ENCODE data around the gene CSNK1E.

DNA sequence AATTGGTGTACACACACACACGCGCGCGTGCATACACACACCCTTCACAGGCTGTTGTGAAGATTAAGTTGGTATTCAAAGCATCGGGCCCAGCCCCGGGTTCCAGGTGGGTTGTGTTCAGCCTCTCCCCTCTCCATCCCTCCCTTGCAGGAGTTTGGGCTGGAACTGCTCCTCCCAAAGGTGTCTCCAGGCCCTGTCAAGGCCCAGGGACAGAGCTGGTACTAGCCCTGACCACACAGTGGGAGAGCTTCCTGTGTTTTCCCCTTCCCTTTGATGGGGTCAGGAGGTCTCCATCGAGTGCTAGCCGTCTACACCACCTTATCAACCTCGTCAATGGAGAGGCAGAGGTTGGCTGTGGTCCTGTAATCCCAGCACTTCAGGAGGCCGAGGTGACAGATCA lies 36.5 kb upstream of the CSNK1E start:
- TF ChIP-seq, protein P1, sequence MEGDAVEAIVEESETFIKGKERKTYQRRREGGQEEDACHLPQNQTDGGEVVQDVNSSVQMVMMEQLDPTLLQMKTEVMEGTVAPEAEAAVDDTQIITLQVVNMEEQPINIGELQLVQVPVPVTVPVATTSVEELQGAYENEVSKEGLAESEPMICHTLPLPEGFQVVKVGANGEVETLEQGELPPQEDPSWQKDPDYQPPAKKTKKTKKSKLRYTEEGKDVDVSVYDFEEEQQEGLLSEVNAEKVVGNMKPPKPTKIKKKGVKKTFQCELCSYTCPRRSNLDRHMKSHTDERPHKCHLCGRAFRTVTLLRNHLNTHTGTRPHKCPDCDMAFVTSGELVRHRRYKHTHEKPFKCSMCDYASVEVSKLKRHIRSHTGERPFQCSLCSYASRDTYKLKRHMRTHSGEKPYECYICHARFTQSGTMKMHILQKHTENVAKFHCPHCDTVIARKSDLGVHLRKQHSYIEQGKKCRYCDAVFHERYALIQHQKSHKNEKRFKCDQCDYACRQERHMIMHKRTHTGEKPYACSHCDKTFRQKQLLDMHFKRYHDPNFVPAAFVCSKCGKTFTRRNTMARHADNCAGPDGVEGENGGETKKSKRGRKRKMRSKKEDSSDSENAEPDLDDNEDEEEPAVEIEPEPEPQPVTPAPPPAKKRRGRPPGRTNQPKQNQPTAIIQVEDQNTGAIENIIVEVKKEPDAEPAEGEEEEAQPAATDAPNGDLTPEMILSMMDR (IDR thresholded peaks at IDR 0.05; ENCODE audit: insufficient read depth, low read length, poor library complexity, severe bottlenecking) = no peak
- no peak for TF ChIP-seq EZH2phosphoT487 (conservative IDR thresholded peaks at IDR 0.05; ENCODE audit: low read length)
